Measurements from ENCODE around the gene PIK3R3.
"Not testable (repeated sequence)": the region's sequence is repeated elsewhere in the genome, so short reads cannot be mapped to it uniquely, and the experiment has no call there.

Gene PIK3R3

DNA sequence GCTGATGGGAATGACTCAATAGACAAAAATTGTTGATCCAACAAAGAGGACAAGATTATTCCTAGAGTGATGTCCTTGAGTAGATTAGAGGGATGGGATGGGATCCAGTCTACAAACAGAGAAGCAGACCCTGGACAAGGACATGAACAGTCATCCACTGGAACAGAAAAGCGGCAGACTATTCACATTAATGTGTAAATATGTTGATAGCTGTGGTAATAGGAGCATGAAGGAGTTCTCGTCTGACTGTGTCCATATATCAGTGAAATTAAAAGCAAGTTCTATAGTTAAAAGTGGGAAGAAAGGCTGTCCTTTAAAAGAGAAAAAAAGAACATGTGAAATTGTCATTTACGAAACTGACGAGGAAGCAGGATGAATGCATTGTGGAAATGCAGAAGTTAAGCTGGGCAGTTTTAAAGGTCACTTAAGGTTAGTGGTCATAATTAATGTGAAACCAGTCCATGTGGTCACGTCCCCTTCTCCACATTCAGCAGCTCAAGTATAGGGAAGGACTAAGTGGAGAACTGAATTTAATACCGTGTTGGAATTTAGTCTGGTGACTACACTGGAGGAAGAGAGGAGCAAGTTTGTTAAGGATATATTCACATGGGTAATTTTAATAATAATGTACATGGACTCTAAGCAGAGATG lies 62.1 kb downstream of the PIK3R3 start:
- no peak for DNase-seq (ENCODE audit: low read depth in 4 of 4, low spot score in 1 of 4)

DNA sequence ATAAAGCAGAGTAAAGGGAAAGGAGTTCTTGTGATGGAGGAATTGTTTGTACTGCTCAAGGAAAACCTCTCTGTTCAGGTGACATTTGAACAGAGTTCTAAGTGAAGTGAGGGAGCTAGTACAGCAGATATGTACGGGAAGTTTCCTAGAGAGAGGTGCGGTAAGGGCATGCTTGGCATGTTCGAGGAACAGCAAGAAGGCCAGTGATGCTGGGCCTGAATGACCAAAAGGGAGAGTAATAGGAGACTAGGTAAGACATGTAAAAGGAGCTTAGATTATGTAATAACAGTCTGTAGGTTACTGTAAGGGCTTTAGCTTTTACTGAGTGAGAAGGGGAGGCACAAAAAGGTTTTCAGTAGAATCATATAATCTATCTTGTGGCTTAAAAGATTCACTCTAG lies 63.9 kb downstream of the PIK3R3 start:
- DNase-seq (ENCODE audit: low read depth in 4 of 4, low spot score in 1 of 4) = no peak

DNA sequence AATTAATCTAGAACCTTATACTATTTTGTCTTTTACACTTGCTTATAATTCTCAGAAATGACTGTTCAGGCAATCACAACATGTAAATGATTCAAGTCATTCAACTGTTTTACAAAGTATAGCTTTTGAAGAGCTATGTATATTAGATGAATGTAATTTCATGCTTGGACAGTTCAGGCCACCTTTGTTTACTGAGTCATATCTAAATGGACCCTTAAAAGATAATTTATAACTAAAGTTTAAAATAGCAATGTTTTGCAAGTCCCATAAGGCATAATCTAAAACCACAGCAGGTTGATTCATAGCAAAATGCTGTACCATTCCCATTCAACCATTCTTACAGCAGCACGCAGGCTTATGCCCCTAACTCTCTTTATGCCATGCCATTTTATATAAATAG lies 64.8 kb downstream of the PIK3R3 start:
- DNase-seq (ENCODE audit: low read depth in 4 of 4, low spot score in 1 of 4) = no peak

DNA sequence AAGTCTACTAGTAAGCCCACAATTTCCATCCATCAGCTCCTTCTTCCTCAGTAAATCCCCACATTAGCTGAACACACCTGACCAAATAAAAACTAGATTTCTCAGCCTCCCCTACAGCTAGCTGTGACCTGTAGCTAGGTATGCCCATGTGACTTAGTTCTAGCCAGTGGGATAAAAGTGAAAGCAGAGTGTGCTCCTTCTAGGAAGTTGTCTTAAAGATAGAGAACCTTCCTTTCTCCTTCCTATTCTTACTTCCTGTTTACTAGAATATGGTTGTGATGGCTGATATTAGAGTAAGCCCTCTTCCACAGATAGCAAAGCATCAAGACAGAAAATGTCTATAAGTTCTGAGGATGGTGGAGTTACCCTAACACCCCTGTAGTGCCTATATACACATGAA lies 67.0 kb downstream of the PIK3R3 start:
- no peak for DNase-seq (ENCODE audit: low read depth in 4 of 4, low spot score in 1 of 4)

DNA sequence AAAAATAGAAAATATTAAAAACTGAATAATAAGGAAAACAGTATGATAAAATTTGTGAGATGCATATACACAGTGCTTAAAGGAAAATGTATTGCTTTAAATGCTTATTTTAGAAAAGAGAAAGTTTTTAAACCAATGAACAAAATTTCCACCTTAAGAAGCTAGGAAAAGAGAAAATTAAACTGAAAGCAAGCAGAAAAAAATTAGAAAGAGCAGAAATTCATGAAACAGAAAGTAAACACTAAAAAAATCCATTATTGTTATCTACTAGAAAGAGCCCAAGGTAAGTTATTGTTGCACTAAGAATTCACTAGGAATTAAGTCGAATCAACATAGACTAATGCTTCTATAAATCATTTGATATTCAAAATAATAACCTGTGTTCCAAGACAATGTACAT lies 67.7 kb downstream of the PIK3R3 start:
- no peak for DNase-seq (ENCODE audit: low read depth in 4 of 4, low spot score in 1 of 4)

DNA sequence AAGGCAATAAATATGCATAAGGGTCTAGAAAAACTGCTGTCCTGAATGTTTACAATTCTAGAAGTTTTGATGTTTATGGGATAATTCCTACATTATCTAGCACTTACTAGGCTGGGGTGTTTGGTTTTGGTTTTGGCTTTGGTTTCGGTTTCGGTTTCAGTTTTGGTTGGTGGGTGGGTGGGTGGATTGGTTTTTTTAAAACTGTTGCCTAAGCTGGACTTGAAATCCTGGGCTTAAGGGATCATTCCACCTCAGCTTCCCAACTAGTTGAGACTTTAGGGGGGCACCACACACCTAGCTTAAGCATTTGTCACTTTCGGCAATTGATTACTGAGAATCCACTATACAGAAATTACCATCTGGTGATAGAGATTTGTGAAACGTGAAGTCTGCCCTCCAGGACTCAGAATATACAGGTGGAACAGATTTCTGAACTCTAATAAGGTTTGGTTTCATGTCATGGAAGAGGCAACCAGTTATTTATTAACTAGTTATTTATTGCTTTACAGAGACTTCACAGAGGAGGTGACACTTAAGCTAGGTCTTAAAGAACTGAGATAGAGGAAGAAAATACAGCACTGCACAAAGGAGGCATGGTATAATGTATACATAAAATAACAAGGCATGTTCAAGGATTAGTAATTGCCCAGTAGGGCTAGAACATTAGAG lies 69.6 kb downstream of the PIK3R3 start:
- DNase-seq (ENCODE audit: low read depth in 4 of 4, low spot score in 1 of 4) = peak; percentile 2 to 34 (median 6)

DNA sequence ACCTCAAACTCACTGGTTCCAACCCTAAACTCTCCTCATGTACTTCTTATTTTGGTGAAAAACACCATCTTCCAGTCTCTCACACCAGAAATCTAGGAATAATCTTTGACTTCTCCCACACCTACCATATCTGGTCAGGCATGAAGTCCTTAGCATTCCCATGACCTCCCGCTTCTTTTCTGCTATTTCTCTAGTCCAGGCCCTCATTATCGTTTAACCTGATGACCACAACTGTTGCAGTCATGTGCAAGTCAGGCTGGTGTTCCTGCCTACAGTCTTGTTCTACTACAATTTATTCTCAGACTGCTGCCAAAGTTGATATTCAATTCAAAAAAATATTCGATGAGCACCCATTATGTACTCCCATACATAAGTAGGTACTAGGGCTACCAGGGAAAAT lies 71.3 kb downstream of the PIK3R3 start:
- DNase-seq (ENCODE audit: low read depth in 4 of 4, low spot score in 1 of 4) = no peak

DNA sequence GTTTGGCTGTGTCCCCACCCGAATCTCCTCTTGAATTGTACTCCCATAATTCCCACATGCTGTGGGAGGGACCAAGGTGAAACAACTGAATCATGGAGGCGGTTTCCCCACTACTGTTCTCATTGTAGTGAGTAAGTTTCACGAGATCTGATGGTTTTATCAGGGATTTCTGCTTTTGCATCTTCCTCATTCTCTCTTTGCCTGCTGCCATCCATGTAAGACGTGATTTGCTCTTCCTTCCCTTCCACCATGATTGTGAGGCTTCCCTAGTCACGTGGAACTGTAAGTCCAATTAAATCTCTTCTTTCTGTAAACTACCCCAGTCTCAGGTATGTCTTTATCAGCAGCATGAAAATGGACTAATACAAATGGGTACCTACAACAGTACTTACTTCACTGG lies 73.5 kb downstream of the PIK3R3 start:
- DNase-seq (ENCODE audit: low read depth in 4 of 4, low spot score in 1 of 4) = no peak

DNA sequence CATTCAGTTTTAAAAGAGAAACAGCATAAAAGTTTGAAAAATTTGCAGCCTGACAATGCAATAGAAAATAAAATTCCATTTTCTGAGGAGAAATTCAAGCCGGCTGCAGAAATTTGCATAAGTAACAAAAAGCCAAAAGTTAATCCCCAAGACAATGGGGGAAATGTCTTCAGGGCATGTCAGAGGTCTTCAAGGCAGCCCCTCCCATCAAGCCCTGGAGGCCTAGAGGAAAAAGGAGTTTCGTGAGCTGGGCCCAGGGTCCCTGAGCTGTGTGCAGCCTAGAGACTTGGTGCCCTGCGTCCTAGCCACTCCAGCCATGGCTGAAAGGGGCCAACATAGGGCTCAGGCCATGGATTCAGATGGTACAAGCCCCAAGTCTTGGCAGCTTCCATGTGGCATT lies 74.6 kb downstream of the PIK3R3 start:
- no peak for DNase-seq (ENCODE audit: low read depth in 4 of 4, low spot score in 1 of 4)

DNA sequence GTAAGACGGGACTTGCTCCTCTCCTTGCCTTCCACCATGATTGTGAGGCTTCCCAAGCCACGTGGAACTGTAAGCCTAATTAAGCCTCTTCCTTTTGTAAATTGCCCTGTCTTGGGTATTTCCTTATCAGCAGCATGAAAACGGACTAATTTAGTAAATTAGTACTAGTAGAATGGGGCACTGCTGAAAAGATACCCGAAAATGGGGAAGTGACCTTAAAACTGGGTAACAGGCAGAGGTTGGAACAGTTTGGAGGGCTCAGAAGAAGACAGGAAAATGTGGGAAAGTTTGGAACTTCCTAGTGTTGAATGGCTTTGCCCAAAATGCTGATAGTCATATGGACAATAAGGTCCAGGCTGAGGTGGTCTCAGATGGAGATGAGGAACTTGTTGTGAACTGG lies 75.2 kb downstream of the PIK3R3 start:
- DNase-seq (ENCODE audit: low read depth in 4 of 4, low spot score in 1 of 4) = not testable (repeated sequence)

DNA sequence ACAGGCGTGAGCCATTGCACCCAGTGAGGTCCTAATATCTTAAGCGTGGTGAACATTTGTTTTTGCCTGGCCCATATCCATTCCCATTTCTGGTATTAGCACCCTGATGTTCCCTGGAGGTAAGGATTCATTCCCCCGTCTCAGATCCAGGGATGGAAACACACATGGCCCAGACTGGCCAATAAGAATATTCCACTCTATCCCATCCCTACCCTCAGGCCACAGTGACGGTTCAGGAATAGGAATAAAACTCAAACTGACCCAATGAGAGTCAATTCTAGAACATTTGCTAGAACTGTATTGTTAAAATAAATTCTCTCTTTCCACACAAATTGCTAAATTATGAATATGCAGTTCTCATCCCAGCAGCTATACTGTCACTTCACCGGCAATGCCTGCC lies 76.1 kb downstream of the PIK3R3 start:
- no peak for DNase-seq (ENCODE audit: low read depth in 4 of 4, low spot score in 1 of 4)

DNA sequence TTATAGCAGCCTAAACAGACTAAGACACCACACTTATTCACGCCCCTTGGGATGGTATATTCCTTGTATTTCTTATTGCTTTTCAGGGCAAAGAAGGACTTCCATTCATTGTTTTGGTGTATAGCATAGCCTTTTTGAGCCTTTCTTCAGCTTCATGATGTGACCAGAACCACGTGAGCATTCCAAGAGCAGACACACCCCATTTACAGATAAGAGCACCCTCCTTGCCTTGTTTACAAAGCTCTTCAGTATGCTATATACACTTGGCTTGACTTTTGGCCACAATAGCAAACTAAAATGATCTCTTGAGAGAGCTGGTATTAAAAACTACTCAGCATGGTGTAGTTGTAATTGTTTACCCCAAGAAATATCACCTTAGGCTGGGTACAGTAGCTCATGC lies 78.7 kb downstream of the PIK3R3 start:
- DNase-seq (ENCODE audit: low read depth in 4 of 4, low spot score in 1 of 4) = no peak

DNA sequence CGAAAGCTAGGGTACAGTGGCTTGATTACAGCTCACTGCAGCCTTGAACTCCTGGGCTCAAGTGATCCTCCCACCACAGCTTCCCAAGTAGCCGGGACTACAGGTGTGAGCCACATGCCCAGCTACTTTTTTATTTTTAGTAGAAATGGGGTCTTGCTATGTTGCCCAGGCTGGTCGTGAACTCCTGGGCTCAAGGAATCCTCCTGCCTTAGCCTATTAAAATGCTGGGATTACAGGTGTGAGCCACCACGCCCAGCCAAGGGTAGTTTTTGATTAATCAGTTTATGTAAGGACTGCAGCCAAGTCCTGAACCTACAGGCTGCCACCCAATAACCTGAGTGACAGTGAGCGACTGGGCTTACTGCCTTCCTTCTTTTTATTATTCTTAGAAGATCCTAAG lies 88.3 kb downstream of the PIK3R3 start:
- DNase-seq (ENCODE audit: low read depth in 4 of 4, low spot score in 1 of 4) = no peak

DNA sequence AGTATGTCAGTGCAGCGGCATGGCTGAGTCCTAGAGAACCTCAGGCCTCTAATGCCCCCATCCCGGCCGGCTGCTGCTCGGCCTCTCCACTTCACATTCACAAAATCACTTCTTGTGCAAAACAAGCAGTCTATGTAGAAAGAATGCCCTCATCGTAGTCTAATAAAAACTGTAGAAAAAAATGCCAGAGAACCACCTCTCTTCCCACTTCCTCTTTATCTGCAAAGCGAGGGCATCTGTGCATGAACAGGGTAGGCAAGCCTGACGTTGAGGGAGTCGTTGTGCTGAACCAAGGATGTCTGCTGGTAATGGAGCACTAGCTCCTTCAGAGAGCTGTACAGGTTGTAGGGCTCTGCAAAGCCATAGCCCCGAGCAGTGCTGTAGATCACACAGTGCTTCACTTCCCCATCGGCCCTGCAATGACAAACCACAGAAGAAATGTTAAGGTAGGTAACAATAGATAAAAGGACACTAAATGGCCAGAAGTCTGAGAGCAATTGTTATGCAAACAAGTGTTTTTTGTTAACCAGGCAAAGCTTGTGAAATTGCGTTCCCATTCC lies 88.9 kb downstream of the PIK3R3 start:
- no peak for DNase-seq (ENCODE audit: low read depth in 4 of 4, low spot score in 1 of 4)

DNA sequence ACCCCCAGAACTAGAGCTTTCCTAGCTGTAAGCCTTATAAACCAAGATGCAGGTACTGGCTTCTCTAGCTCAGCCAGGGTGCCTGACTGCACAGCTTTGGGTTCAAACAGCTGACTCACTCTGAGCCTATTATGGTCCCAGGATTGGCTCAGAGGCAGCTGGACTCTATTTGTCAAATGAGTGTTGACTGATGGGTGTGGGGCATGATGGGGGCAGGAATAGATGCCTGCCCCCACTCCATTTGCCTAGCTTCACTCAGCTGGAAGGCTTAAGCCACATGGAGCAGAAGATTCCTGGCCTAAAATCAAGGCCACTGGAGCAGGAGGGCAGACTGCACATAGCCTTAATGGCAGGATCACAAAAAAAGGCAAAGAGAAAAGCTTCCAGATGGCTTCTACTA lies 90.5 kb downstream of the PIK3R3 start:
- DNase-seq (ENCODE audit: low read depth in 4 of 4, low spot score in 1 of 4) = no peak

DNA sequence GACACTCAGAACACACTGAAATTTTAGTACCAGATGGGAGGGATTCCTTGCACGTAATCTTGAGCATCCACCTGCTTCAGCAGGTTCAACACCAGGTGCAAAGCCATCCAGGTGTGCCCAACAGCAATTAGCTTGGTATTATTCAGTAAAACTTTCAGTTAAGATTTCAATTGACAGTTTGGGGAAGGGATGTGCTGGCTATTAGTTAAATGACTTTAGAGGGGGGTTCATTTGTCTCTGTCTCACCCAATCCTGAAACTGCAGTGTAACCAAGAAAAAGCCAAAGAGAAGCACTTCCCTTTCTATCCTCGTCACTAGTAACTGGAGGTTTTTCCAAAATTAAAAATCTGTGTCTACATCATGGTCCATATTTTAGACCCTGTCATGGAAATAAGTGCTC lies 90.9 kb downstream of the PIK3R3 start:
- no peak for DNase-seq (ENCODE audit: low read depth in 4 of 4, low spot score in 1 of 4)

DNA sequence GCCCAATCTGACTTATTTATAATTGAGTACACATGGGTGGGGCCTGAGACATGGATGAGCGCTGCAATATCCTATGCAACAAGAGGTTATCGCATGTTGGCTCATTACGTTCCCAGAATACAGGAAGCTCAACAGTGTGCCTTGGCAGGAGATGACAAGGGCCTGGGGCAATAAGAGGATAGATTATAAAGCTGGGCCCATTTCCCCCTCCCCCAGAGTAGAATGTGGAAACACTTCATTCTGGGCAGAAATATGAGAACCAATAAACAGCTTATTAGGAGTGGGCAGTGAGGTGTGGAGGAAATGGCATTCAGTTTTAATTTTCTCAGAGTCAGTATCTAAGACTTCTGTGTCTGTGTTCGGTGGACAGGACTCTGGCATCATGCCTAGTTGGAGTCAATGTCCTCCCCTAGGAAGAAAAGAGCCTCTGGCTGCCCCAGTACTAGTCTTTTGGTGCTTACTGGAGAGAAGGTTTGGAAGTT lies 92.8 kb downstream of the PIK3R3 start:
- DNase-seq (ENCODE audit: low read depth in 4 of 4, low spot score in 1 of 4) = no peak

DNA sequence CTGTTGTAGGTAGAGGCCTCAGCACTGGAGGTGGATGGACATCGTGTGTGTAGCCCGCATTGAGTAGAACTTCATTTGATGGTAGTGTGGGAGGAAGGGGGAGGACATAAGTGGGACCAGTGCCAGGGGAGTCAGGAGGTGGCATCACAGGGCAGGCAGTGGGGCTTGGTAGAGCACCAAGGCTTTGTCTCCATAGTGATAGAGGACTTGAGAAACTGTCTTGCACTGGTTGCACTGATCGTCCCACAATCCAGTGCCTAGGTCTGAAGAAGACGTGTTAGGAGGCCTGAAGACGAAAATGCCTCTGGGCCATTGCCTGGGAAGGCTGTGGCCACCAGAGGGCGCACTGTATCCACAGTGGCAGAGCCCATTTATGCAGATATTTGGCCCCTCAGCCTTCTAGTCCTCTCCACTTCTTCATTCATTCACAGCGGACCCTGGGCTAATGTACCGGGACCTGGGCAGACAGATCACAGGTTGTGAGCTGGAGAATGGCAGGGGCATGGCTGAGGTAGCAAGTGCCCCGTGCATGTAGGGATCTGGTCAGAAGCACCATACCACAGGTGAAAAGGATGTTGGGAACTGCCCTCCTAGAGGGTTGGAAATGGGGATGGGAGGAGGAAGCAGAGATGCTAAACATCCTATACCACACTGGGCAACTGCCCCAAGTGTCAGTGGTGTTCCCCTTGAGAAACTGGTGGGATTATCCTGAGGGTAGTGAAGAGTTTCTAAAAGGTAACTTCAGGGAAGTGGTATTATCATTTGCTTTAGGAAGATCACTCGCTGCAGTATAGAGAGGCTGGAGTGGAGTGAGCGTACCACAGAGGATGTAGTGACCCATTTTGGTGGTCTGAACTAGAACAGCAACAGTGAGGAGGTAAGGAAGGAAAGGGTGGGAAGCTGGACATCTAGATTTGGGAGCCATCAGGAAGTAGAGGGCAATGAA lies 95.3 kb downstream of the PIK3R3 start:
- DNase-seq (ENCODE audit: low read depth in 4 of 4, low spot score in 1 of 4) = peak; percentile 74 to 85 (median 82)

DNA sequence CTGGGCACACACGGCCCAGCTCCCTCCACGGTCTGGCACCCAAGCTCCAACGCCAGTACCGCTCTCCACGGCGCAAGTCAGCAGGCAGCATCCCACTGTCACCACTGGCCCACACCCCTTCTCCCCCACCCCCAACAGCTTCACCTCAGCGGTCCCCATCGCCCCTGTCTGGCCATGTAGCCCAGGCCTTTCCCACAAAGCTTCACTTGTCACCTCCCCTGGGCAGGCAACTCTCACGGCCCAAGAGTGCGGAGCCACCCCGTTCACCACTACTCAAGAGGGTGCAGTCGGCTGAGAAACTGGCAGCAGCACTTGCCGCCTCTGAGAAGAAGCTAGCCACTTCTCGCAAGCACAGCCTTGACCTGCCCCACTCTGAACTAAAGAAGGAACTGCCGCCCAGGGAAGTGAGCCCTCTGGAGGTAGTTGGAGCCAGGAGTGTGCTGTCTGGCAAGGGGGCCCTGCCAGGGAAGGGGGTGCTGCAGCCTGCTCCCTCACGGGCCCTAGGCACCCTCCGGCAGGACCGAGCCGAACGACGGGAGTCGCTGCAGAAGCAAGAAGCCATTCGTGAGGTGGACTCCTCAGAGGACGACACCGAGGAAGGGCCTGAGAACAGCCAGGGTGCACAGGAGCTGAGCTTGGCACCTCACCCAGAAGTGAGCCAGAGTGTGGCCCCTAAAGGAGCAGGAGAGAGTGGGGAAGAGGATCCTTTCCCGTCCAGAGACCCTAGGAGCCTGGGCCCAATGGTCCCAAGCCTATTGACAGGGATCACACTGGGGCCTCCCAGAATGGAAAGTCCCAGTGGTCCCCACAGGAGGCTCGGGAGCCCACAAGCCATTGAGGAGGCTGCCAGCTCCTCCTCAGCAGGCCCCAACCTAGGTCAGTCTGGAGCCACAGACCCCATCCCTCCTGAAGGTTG lies 97.6 kb downstream of the PIK3R3 start:
- no peak for DNase-seq (ENCODE audit: low read depth in 4 of 4, low spot score in 1 of 4)

DNA sequence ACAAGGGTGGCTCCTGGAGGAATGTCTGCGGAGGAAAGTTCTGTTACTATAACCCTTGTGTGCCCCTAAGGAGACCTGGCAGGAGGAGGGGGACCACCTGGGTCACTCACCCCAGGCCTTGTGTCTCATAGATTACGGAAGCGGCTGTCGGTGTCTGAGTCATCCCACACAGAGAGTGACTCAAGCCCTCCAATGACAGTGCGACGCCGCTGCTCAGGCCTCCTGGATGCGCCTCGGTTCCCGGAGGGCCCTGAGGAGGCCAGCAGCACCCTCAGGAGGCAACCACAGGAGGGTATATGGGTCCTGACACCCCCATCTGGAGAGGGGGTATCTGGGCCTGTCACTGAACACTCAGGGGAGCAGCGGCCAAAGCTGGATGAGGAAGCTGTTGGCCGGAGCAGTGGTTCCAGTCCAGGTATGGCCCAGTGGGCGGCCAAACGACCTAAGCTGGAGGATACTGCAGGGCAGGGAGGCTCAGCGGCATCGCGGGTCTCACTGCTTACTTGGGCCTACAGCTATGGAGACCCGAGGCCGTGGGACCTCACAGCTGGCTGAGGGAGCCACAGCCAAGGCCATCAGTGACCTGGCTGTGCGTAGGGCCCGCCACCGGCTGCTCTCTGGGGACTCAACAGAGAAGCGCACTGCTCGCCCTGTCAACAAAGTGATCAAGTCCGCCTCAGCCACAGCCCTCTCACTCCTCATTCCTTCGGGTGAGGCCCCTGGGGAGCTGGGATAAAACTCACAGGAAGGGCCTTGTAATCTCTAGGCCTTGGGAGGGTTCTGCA lies 101.4 kb downstream of the PIK3R3 start:
- DNase-seq (ENCODE audit: low read depth in 4 of 4, low spot score in 1 of 4) = no peak

Measured in stimulated activated CD4-positive, alpha-beta T cell treated with anti-CD3 and anti-CD28 coated beads, Interleukin-1b, Interleukin-23, amount 100 ng/mL, for 24 hours (primary cell).